Fibroblast of skin of left biceps (primary cell): ENCODE data around the gene SLC17A4.
"Not testable (repeated sequence)": the region's sequence is repeated elsewhere in the genome, so short reads cannot be mapped to it uniquely, and the experiment has no call there.

Experiments used
- DNase-seq, 2 experiments: peaks; one replicate each; pipeline ENCODE4 v3.0.0-alpha.2; 2013; ENCODE audit warnings: low read depth in 2 of 2

The SLC17A4 gene

GRCh38 chr6:25754535-25754934 is at the start of gene SLC17A4:
Gene SLC17A4 (plus strand): TSS chr6:25754742. CDS start chr6:25761963, 7,221 bp downstream.
- DNase-seq = no peak

- DNase-seq = no peak
Observed at GRCh38 chr6:25706314-25707014, 48.1 kb upstream of the SLC17A4 start.

GRCh38 chr6:25709761-25710160 is 44.8 kb upstream of the SLC17A4 start:
- DNase-seq = no peak

- DNase-seq = no peak
Observed at GRCh38 chr6:25710287-25710686, 44.3 kb upstream of the SLC17A4 start.

GRCh38 chr6:25713824-25714223 is 40.7 kb upstream of the SLC17A4 start:
- DNase-seq = no peak

- DNase-seq = no peak
Observed at GRCh38 chr6:25714765-25715164, 39.8 kb upstream of the SLC17A4 start.

GRCh38 chr6:25715794-25716193 is 38.7 kb upstream of the SLC17A4 start:
- DNase-seq = no peak

- DNase-seq = peak in 1 of 2 experiments; percentile 1
Observed at GRCh38 chr6:25717866-25718740, 36.4 kb upstream of the SLC17A4 start.

GRCh38 chr6:25726122-25726911 is 28.2 kb upstream of the SLC17A4 start:
- no peak for DNase-seq

- no peak for DNase-seq
Observed at GRCh38 chr6:25727028-25727427, 27.5 kb upstream of the SLC17A4 start.

- DNase-seq = no peak
Observed at GRCh38 chr6:25730907-25731306, 23.6 kb upstream of the SLC17A4 start.

- no peak for DNase-seq
Observed at GRCh38 chr6:25731721-25732120, 22.8 kb upstream of the SLC17A4 start.

GRCh38 chr6:25732468-25733198 is 21.9 kb upstream of the SLC17A4 start:
- DNase-seq = no peak

- DNase-seq = no peak
Observed at GRCh38 chr6:25735261-25735660, 19.3 kb upstream of the SLC17A4 start.

GRCh38 chr6:25743868-25744267 is 10.7 kb upstream of the SLC17A4 start:
- no peak for DNase-seq

GRCh38 chr6:25745836-25746235 is 8.7 kb upstream of the SLC17A4 start:
- no peak for DNase-seq

GRCh38 chr6:25746968-25747367 is 7.6 kb upstream of the SLC17A4 start:
- no peak for DNase-seq

- DNase-seq = no peak
Observed at GRCh38 chr6:25747477-25747876, 7.1 kb upstream of the SLC17A4 start.

GRCh38 chr6:25748049-25748448 is 6.5 kb upstream of the SLC17A4 start:
- no peak for DNase-seq

GRCh38 chr6:25748601-25749517 is 5.7 kb upstream of the SLC17A4 start:
- DNase-seq = not testable (repeated sequence)
